GM18951 (cell line): ENCODE data around the gene DPH7.

Experiments used
- POLR2A ChIP-seq: IDR thresholded peaks from 4 replicates; pipeline ENCODE4 v1.6.1; 2011; ENCODE audit warnings: mild to moderate bottlenecking; ENCODE audit not compliant: insufficient read length, insufficient read depth; ENCODE audit errors: extremely low read depth
- in situ Hi-C: fragments of 300-500 bp; cut with MboI; formaldehyde crosslinking; loops from one replicate; pipeline ENCODE4 v1.12.0; 2022; ENCODE audit warnings: low sequenced_read_pairs, mixed read lengths, inconsistent platforms; ENCODE audit not compliant: unreplicated experiment

DPH7 gene

DNA sequence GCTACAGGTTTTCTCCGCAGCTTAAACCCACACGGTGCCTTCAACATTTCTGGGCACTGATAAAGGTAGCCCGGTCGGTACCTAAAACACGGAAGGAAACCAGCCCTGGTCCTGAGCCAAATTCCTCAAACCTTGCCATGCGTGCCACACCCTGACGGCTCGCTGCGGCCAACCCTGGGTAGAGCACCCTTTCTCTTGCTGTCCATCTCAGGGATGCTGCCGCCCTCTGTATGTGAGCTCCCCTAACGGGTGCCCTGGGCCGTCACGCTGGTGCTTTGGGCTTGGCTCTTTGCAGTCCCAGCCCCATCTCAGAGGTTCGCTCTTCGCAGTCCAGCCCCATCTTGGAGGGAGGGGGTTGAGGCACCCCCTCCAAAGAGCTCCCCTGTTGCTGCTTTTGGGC is 72.5 kb downstream of the DPH7 start:
- no peak for TF ChIP-seq POLR2A

DNA sequence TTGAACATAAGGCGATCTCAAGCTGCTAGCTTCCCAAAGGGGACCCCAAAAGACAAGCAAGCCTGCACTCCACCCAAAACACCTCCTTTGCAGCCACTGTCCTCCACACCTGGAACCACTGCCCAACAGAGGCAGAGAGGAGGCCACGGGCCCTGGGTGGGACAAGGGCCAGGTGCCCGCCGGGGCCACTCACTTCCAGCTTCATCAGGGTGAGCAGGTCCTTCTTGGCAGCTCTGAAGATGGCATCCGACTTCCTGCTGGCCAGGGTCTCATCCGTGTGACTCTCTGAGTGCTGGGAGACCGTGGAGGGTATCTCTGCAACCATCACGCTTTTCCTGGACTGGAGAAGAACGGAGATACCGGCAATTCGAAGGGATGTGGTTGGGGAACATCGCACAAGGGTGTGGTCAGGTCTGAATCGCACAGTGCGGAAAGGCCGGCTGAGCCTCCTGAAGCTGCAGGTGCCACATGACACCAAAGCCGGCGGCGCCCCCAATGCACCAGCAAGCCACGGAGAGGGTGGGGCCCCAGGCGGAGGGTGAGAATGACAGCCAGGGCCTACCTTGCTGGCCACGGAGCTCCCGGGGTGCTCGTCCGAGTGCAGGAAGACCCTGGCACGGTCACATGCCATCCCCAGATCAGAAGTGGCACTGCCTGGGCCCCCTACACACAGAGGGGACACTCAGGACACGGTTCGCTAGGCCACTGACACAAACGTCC is 73.1 kb downstream of the DPH7 start:
- no peak for TF ChIP-seq POLR2A
- in situ Hi-C loops = no loop called here

More for the DNA sequence above, 72.5 kb downstream of the DPH7 start:
- in situ Hi-C loops = no loop called here
